Subcutaneous abdominal adipose tissue (tissue), 5 donors: ENCODE data around the gene KANSL2.
"Not testable (repeated sequence)": the region's sequence is repeated elsewhere in the genome, so short reads cannot be mapped to it uniquely, and the experiment has no call there.

ENCODE experiments used
- H3K27ac ChIP-seq: one replicate; pipeline ENCODE4 v1.7.0; 2013; ENCODE audit warnings: low read depth, mild to moderate bottlenecking, inconsistent platforms, low read length, moderate library complexity
- H3K27me3 ChIP-seq, 5 donors: one replicate each; pipeline ENCODE4 v1.7.0; 2013; ENCODE audit warnings: low read length in 5 of 5, inconsistent platforms in 1 of 5; ENCODE audit not compliant: control insufficient read depth in 5 of 5, insufficient read depth in 4 of 5
- H3K36me3 ChIP-seq, 5 donors: one replicate each; pipeline ENCODE4 v1.7.0; 2013; ENCODE audit warnings: low read length in 5 of 5; ENCODE audit not compliant: control insufficient read depth in 5 of 5, insufficient read depth in 5 of 5
- H3K4me1 ChIP-seq, 5 donors: one replicate each; pipeline ENCODE4 v1.7.0; 2013; ENCODE audit warnings: low read length in 5 of 5, mild to moderate bottlenecking in 3 of 5, moderate library complexity in 1 of 5; ENCODE audit not compliant: control insufficient read depth in 5 of 5, insufficient read depth in 5 of 5
- H3K4me3 ChIP-seq, 5 donors: one replicate each; pipeline ENCODE4 v1.7.0; 2013; ENCODE audit warnings: low read length in 5 of 5, low read depth in 1 of 5
- H3K9ac ChIP-seq, 5 donors: one replicate each; pipeline ENCODE4 v1.7.0; 2013; ENCODE audit warnings: low read length in 5 of 5, mild to moderate bottlenecking in 4 of 5, moderate library complexity in 3 of 5
- H3K9me3 ChIP-seq, 5 donors: one replicate each; pipeline ENCODE4 v1.7.0; 2013; ENCODE audit warnings: low read length in 5 of 5; ENCODE audit not compliant: control insufficient read depth in 5 of 5
- donor health status: healthy.
- donor health status: healthy.
- donor health status: healthy.
- donor health status: healthy.
- donor health status: healthy.

The KANSL2 gene

GRCh38 chr12:48681710-48682532 lies at the start of gene KANSL2:
Gene KANSL2 (minus strand): TSS chr12:48682238. CDS start chr12:48681632, 606 bp downstream.
- peaks cover 4 to 52% (median 44%) of the 10 kb centered on the region in 5 donors for H3K4me1 ChIP-seq
- H3K9me3 ChIP-seq: no peaks in the 10 kb centered on the region
- peaks cover 3 to 19% (median 17%) of the 10 kb centered on the region in 5 donors for H3K36me3 ChIP-seq
- H3K27me3 ChIP-seq: no peaks in the 10 kb centered on the region
- peak within 1 kb of the TSS; percentile 88 for H3K27ac ChIP-seq
- peak within 1 kb of the TSS; percentile 85 to 100 (median 99) for H3K4me3 ChIP-seq
- H3K9ac ChIP-seq: peak within 1 kb of the TSS; percentile 12 to 94 (median 92)

- H3K4me3 ChIP-seq: no peak overlapping the region
- H3K27ac ChIP-seq: no peak overlapping the region
- no peak overlapping the region for H3K9ac ChIP-seq
- H3K4me1 ChIP-seq: no peaks in the 10 kb centered on the region
- no peaks in the 10 kb centered on the region for H3K9me3 ChIP-seq
- no peaks in the 10 kb centered on the region for H3K36me3 ChIP-seq
- H3K27me3 ChIP-seq: no peaks in the 10 kb centered on the region
Observed at GRCh38 chr12:48728807-48729206, 46.8 kb upstream of the KANSL2 start.

- H3K9ac ChIP-seq, H3K27ac ChIP-seq, H3K36me3 ChIP-seq, H3K9me3 ChIP-seq, H3K27me3 ChIP-seq, H3K4me1 ChIP-seq, H3K4me3 ChIP-seq: not testable (repeated sequence)
Observed at GRCh38 chr12:48720737-48721136, 38.7 kb upstream of the KANSL2 start.

GRCh38 chr12:48720171-48720570 lies 38.1 kb upstream of the KANSL2 start:
- not testable (repeated sequence) for H3K9me3 ChIP-seq, H3K27ac ChIP-seq, H3K27me3 ChIP-seq, H3K4me3 ChIP-seq, H3K9ac ChIP-seq, H3K36me3 ChIP-seq
- peaks cover 0 to 15% (median 13%) of the 10 kb centered on the region in 5 donors for H3K4me1 ChIP-seq

GRCh38 chr12:48719002-48719401 lies 37.0 kb upstream of the KANSL2 start:
- not testable (repeated sequence) for H3K27ac ChIP-seq, H3K4me3 ChIP-seq, H3K36me3 ChIP-seq, H3K27me3 ChIP-seq, H3K9me3 ChIP-seq, H3K9ac ChIP-seq
- peaks cover 4 to 26% (median 25%) of the 10 kb centered on the region in 5 donors for H3K4me1 ChIP-seq

- peak overlapping the region; percentile 89 for H3K27ac ChIP-seq
- peaks cover 4 to 31% (median 27%) of the 10 kb centered on the region in 5 donors for H3K4me1 ChIP-seq
- H3K9ac ChIP-seq: peak overlapping the region; percentile 63 to 80 (median 73)
- H3K4me3 ChIP-seq: peak overlapping the region; percentile 61 to 96 (median 75)
- H3K9me3 ChIP-seq: peaks cover 0 to 6% (median 3%) of the 10 kb centered on the region in 5 donors
- H3K27me3 ChIP-seq: no peaks in the 10 kb centered on the region
- H3K36me3 ChIP-seq: peaks cover 4 to 16% (median 7%) of the 10 kb centered on the region in 5 donors
Observed at GRCh38 chr12:48717252-48717695, 35.2 kb upstream of the KANSL2 start.

- H3K9me3 ChIP-seq: peaks cover 0 to 6% (median 3%) of the 10 kb centered on the region in 5 donors
- H3K4me3 ChIP-seq: peak within 1 kb of the TSS; percentile 75 to 96 (median 93)
- H3K27ac ChIP-seq: peak within 1 kb of the TSS; percentile 89
- peak within 1 kb of the TSS; percentile 93 to 97 (median 96) for H3K9ac ChIP-seq
- no peaks in the 10 kb centered on the region for H3K27me3 ChIP-seq
- H3K4me1 ChIP-seq: peaks cover 4 to 31% (median 27%) of the 10 kb centered on the region in 5 donors
- H3K36me3 ChIP-seq: peaks cover 4 to 21% (median 10%) of the 10 kb centered on the region in 5 donors
Observed at GRCh38 chr12:48716493-48717251, 34.6 kb upstream of the KANSL2 start, which contains the start of gene CCNT1. Gene CCNT1 (minus strand): TSS chr12:48716707. CDS start chr12:48716675, 32 bp downstream.

GRCh38 chr12:48716168-48716492 lies 34.1 kb upstream of the KANSL2 start:
- Histone ChIP-seq H3K4me1 (peaks cover 4 to 31% (median 27%) of the 10 kb centered on the region in 5 donors), H3K27me3 (no peaks in the 10 kb centered on the region), H3K9me3 (peaks cover 0 to 6% (median 3%) of the 10 kb centered on the region in 5 donors), H3K4me3 (peak overlapping the region; percentile 75 to 96 (median 93)), H3K27ac (peak overlapping the region; percentile 89), H3K36me3 (peaks cover 4 to 24% (median 12%) of the 10 kb centered on the region in 5 donors), H3K9ac (peak overlapping the region; percentile 93 to 97 (median 96))

GRCh38 chr12:48712209-48712608 lies 30.2 kb upstream of the KANSL2 start:
- Histone ChIP-seq H3K36me3 (peaks cover 4 to 45% (median 16%) of the 10 kb centered on the region in 5 donors), H3K4me1 (peaks cover 4 to 32% (median 26%) of the 10 kb centered on the region in 5 donors)

GRCh38 chr12:48698822-48699221 lies 16.8 kb upstream of the KANSL2 start:
- H3K4me3 ChIP-seq, H3K27ac ChIP-seq, H3K9me3 ChIP-seq, H3K9ac ChIP-seq, H3K27me3 ChIP-seq, H3K4me1 ChIP-seq: not testable (repeated sequence)
- H3K36me3 ChIP-seq: peaks cover 25 to 45% (median 38%) of the 10 kb centered on the region in 5 donors

More at GRCh38 chr12:48712209-48712608, 30.2 kb upstream of the KANSL2 start:
- H3K9me3 ChIP-seq: no peaks in the 10 kb centered on the region
- no peak overlapping the region for H3K4me3 ChIP-seq
- H3K9ac ChIP-seq: no peak overlapping the region
- H3K27me3 ChIP-seq: no peaks in the 10 kb centered on the region
- no peak overlapping the region for H3K27ac ChIP-seq
